ENCODE data around the gene THOC6.

Gene THOC6

DNA sequence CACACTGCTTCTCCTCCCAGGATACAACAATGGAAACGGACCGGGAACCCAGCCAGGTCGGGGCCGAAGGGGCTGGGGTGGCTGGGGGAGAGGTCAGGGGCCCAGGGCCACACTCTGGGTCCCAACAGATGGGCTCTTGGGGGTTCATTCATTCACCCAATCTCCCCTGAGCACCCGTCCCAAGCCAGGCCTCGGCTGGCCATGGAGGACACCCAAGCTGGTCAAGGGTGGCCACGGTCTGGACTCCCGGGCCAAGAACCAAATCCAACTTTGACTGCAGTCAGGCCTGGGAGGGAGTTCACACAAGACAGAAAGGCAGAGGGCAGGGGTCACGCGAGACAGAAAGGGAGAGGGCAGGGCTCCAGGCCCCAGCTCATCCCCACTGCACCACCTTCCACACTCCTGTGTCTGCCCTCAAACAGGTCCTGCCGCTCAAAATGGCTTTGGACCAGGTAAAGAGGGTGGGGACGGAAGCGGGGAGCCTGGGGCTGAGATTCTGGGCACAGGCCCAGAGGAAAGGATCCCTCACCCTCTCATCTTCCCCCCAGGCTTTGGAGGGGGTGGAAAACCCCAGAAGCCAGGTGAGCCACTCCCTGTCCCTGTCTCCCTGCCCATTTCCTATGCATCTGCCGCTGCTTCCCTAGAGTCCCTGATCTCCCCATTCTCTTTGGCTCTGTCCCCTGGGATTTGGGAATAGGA lies 31.3 kb upstream of the THOC6 start:
- no peak for DNase-seq

- no peak for DNase-seq
Measured at GRCh38 chr16:2996298-2996697, 27.5 kb upstream of the THOC6 start.

GRCh38 chr16:2999929-3000328 lies 23.9 kb upstream of the THOC6 start:
- no peak for DNase-seq

DNA sequence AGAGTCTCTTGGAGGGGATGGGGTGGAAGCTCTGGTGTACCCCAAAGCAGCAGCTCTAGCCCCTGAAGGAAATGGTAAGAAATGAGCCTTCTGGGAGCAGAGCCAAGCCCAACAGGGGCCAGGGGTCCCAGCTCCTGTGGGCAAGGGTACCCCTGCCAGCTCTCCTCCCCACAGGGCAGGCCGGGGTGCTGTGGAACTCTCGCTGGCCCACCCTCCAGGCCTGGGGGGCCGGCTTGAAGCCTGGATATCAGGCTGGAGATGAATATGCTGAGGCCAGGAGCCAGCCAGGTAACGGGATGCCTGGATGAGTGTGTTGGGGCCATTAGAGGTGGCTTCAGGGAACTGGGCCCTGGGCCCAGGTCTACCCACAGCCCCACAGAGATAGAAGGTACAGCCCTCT lies 23.3 kb upstream of the THOC6 start:
- DNase-seq = no peak

GRCh38 chr16:3001316-3001715 lies 22.5 kb upstream of the THOC6 start:
- no peak for DNase-seq

DNA sequence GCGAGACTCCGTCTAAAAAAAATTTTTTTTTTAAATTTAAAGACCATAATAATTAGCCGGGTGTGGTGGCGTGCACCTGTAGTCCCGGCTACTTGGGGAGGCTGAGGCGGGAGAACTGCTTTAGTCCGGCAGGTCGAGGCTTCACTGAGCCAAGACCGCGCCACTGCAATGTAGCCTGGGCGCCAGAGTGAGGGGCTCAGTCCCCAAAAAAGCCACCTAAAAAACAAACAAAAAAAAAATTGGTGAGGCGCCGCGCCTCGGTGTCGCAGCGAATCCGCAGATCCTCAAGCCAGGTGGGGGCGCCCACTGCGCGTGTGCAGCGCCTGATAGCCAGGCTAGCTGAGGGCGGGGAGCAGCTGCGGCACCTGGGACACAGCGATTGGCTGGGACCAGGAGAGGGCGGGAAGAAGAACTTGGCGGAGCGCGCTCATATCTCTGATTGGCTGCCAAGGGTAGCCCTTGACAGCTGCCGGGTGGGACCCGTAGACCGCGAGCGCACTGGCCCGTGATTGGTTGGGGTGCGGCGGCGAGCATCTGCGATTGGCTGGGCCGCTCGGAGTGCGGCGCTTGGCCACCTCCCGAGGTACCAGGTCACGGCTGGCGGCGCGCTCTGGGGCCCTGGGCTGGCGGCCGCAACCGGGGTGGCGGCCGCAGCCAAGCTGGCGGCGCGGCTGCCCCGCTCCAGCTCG lies 20.1 kb upstream of the THOC6 start:
- DNase-seq = peak; percentile 90

- DNase-seq = no peak
Measured at GRCh38 chr16:3004319-3004718, 19.5 kb upstream of the THOC6 start.

- no peak for DNase-seq
Measured at GRCh38 chr16:3004781-3005284, 19.0 kb upstream of the THOC6 start.

- no peak for DNase-seq
Measured at GRCh38 chr16:3007059-3007956, 16.5 kb upstream of the THOC6 start.

DNA sequence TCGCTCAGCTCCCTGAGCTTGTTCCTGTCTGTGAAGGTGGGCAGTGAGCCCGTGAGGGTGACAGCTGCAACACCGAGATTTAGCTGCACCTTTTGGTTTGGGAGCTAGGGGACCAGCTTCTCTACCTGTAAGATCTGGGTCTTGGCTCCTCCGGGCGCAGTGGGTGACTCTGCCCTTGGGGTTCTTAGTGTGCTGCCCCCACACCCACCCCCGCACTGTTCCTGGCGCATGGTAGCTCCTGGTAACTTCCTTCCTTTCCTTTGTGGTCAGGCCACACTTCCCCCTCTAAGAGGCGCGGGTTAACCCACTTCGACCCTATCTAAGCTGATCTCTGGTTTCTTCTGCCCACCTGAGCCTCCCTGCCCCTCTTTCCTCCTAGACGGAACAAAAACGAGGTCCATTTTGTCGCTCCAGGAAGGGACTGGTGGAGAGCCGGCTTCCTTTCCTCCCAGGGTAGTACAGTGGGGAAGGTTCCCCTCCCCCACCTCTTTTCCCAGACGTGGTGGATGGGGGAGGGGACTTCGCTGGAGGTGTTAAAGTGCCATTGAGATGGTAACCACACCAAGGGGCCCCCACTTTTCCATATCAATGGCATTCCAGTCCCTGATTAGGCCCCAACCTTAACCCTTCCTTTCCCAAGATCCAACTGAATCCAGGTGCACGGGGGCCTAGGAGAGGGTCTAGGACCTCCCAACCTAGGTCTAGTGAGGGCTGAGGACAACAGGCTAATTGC lies 15.7 kb upstream of the THOC6 start:
- DNase-seq = no peak

DNA sequence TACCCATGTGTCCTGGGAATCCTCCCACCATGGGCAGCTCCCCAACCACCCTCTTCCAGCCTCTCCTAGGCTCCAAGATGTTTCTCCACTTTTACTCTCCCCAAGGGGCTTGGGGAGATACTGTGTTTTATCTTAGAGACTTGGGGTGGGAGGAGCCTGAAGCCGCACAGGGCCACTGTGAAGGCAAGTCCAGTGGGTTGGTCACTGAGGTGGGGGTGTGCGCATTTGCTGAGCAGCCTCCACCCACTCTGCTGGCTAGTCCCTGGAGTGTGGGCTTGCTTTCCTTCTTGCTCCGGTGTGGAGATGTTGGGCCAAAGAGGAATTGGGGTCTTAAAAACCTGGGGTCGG lies 15.2 kb upstream of the THOC6 start:
- no peak for DNase-seq

DNA sequence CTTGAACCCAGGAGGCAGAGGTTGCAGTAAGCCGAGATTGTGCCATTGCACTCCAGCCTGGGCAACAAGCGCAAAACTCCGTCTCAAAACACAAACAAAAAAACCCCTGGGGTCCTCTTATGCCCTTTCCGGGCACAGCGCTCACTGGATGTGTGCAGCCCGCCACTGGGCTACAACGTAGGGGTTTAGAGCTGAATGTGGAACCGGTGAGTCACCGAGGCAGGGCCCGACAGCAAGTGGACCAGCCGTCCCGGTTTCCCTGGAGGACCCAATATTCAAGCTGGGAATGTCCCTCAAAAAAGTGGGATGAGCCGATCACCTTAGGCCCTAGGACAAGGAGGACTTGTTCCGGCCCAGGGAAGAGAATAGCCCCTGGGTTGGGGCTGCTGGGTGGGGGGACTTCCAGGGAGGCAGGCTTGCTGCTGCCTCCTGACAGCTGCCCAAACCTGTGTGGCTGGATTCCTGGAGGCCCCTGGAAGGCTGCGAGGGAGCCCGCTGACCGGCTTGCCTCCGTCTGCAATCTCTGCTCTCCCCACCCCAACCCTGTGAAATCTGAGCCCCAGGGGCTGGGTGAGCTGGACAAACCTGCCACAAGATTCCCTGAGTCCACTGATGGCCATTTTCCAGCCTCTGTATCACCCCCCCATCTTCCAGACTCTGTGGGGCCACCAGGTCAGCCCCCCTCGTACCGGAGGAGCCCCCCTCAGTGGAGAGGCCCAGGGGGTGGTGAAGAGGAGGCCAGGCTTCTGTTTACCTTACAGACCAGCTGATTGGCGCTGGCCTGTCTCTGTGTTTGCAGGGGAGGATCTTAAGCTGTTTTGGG lies 14.1 kb upstream of the THOC6 start:
- no peak for DNase-seq

DNA sequence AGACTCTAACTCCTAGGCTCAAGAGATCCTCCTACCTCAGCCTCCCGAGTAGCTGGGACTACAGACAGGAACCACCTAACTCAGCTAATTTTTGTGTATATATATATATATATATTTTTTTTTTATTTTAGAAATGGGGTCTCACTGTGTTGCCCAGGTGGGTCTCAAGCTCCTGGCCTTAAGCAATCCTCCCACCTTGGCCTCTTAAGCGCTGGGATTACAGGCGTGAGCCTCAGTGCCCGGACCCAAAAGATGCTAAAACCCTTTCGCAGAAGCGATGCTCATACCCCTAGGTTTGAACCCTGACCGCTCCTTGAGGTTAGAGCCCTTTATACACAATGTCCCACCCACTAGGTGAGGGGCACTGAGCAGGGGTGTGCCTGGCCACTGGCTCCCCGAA lies 13.3 kb upstream of the THOC6 start:
- DNase-seq = no peak

GRCh38 chr16:3012246-3012645 lies 11.6 kb upstream of the THOC6 start:
- DNase-seq = peak; percentile 81

GRCh38 chr16:3012828-3013420 lies 10.9 kb upstream of the THOC6 start, which contains the start of gene CLDN9:
Gene CLDN9, plus strand, starts transcription at chr16:3012923. Its CDS starts 440 bp downstream, at chr16:3013363.
- peak; percentile 61 for DNase-seq

GRCh38 chr16:3013491-3013951 lies 10.3 kb upstream of the THOC6 start:
- no peak for DNase-seq

GRCh38 chr16:3013998-3014690 lies 9.7 kb upstream of the THOC6 start:
- no peak for DNase-seq

DNA sequence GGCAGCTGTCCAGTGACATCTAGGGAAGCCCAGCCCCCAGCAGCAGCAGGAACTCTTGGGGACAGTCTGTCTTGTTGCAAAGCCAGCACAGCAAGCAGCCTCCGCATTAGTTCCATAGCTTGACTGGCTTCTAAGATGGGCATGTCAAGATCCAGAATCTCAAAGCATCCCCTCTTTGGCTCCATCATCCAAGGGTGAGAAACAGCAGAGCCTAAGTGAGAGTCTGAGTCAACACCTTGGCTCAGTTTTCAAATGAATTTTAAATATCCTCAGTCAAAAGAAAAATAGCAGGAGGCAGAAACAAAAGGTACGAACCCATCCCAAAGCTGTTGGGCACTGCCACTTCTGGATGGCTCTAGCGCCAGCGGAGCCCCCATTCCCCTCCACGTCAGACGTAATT lies 8.9 kb upstream of the THOC6 start:
- DNase-seq = no peak

DNA sequence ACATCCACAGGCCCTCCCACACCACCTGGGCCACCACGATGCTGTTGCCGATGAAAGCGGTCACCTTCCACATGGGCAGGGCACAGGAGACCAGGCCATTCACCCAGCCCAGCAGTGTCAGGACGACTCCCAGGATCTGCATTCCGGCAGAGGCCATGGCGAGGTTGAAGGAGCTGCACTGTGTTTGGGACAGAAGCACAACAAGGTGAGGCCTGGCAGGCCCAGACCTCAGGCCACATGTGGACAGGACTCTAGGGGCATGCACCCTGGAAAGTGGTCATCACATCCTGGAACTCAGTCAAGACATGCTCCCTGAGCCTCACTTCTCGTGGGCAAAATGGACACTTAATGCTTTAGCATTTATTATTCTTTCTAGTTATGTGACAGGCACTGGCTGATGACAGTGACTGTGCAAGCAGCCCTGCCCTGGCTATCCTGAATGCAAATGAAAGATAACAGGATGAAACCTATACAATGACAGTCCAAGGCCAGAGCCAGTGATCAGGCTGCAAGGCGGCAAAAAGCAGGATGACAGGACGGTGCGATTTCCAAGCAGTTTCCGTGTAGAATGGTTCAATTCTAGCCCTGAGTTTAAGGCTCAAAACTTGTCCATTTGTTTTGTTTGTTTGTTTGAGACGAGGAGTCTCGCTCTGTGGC lies 7.8 kb upstream of the THOC6 start:
- DNase-seq = no peak

DNA sequence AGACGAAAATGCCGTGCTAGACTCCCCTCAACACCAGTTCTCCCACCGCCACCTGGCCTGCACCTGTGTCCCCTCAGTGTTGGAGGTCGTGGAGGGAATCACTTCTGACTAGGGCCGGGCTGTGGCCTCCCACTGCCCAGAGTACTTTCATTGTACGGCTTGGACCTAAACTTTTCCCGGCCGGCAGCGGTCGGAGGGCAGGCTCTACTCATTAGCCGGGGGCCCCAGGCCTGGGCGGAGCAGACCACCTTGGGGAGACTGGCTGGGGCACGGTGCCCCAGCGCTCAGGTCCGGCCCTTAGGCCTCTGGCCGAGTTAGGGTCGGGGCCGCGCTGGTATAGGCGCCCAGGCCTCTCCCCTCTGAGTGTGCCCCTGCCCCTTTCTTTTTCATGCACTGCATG lies 6.5 kb upstream of the THOC6 start:
- no peak for DNase-seq
